ENCODE results near the gene NCKAP5. TPM values are rescaled to one million over a fixed set of nuclear protein-coding genes. Genes with fewer than 3 reads are reported as not detected.

The NCKAP5 gene
- total RNA-seq, 4 donors from 2014 or later, result 0.37 to 1.3 (median 0.83) TPM

- ATAC-seq (ENCODE audit: low FRiP score), result no peak
- no peak for TF ChIP-seq CTCF (IDR thresholded peaks at IDR 0.05)
- DNase-seq (ENCODE audit: low spot score), result no peak
Observed at GRCh38 chr2:133603109-133603508, 34.8 kb upstream of the NCKAP5 start.

- ATAC-seq (ENCODE audit: low FRiP score), result no peak
Observed at GRCh38 chr2:133602538-133602937, 34.3 kb upstream of the NCKAP5 start.

GRCh38 chr2:133600266-133600928 is 32.1 kb upstream of the NCKAP5 start:
- no peak for ATAC-seq (ENCODE audit: low FRiP score)
- no peak for TF ChIP-seq CTCF (IDR thresholded peaks at IDR 0.05)

More at GRCh38 chr2:133602538-133602937, 34.3 kb upstream of the NCKAP5 start:
- no peak for TF ChIP-seq CTCF (IDR thresholded peaks at IDR 0.05)
- DNase-seq (ENCODE audit: low spot score), result no peak

GRCh38 chr2:133599811-133600210 is 31.5 kb upstream of the NCKAP5 start:
- no peak for TF ChIP-seq CTCF (IDR thresholded peaks at IDR 0.05)
- DNase-seq (ENCODE audit: low spot score), result no peak
- ATAC-seq (ENCODE audit: low FRiP score), result no peak

More at GRCh38 chr2:133600266-133600928, 32.1 kb upstream of the NCKAP5 start:
- DNase-seq (ENCODE audit: low spot score), result no peak

GRCh38 chr2:133599211-133599803 is 31.0 kb upstream of the NCKAP5 start:
- DNase-seq (ENCODE audit: low spot score) (no peak), ATAC-seq (ENCODE audit: low FRiP score) (no peak)
- no peak for TF ChIP-seq CTCF (IDR thresholded peaks at IDR 0.05)

- ATAC-seq (ENCODE audit: low FRiP score), result no peak
- no peak for DNase-seq (ENCODE audit: low spot score)
- no peak for TF ChIP-seq CTCF (IDR thresholded peaks at IDR 0.05)
Observed at GRCh38 chr2:133598769-133599168, 30.5 kb upstream of the NCKAP5 start.
